GM13977 (cell line): Measurements from ENCODE around the gene CNTN4.

Experiments used
- DNase-seq: peaks from one replicate; pipeline ENCODE4 v3.0.0; 2012; ENCODE audit warnings: low spot score
- in situ Hi-C: fragments of 300-500 bp; cut with MboI; formaldehyde crosslinking; loops from one replicate; pipeline ENCODE4 v1.12.0; 2022; ENCODE audit warnings: low sequenced_read_pairs, low pct_unique_long_range_greater_than_20kb, mixed read lengths, inconsistent platforms; ENCODE audit not compliant: unreplicated experiment
- TF ChIP-seq, protein P1 (sequence below): IDR thresholded peaks from 2 replicates; pipeline ENCODE4 v1.5.1; 2012; ENCODE audit warnings: mild to moderate bottlenecking, control low read depth; ENCODE audit not compliant: insufficient read depth; ENCODE audit errors: extremely low read depth, missing control alignments

The CNTN4 gene

DNA sequence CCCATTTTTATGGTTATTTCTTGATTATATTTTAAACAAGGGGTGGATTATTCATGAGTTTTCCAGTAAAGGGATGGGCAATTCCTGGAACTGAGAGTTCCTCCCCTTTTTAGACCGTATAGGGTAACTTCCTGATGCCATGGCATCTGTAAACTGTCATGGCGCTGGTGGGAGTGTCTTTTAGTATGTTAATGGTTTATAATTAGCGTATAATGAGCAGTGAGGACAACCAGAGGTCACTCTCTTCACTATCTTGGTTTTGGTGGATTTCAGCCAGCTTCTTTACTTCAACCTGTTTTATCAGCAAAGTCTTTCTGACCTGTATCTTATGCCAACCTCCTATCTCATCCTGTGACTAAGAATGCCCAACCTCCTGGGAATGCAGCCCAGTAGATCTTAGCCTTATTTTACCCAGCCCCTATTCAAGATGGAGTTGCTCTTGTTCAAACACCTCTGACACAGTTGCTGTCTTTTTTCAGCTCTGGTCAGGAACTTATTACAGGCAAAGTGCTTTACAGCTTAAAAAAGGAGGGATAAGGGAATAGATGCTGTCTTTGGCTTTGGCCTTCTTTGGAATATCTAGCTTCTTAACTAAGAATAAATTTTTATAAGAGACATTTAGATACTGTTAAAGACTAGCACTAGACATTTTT, 257.8 kb downstream of the CNTN4 start:
- in situ Hi-C loops: no loop called here
- TF ChIP-seq, protein P1, sequence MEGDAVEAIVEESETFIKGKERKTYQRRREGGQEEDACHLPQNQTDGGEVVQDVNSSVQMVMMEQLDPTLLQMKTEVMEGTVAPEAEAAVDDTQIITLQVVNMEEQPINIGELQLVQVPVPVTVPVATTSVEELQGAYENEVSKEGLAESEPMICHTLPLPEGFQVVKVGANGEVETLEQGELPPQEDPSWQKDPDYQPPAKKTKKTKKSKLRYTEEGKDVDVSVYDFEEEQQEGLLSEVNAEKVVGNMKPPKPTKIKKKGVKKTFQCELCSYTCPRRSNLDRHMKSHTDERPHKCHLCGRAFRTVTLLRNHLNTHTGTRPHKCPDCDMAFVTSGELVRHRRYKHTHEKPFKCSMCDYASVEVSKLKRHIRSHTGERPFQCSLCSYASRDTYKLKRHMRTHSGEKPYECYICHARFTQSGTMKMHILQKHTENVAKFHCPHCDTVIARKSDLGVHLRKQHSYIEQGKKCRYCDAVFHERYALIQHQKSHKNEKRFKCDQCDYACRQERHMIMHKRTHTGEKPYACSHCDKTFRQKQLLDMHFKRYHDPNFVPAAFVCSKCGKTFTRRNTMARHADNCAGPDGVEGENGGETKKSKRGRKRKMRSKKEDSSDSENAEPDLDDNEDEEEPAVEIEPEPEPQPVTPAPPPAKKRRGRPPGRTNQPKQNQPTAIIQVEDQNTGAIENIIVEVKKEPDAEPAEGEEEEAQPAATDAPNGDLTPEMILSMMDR: no peak
- no peak for DNase-seq

DNA sequence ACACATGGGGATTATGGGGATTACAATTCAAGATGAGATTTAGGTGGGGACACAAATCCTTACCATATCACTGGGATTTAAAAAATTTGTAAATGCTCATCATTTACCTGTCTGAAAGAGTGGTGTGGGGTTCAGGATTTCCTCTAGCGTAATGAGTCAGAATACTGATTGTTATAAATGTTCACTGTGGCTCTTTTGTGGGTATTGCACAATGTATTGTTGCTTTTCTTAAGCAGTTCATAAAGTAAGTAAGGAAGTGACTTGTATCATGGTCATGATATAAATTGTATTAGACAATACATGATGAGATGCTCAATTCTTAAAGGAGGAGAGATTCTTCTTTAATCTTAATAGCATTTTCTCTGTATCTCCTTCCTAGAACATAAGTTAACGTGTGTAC, 262.1 kb downstream of the CNTN4 start:
- in situ Hi-C loops: no loop called here
- no peak for DNase-seq
- TF ChIP-seq, protein P1: no peak

DNA sequence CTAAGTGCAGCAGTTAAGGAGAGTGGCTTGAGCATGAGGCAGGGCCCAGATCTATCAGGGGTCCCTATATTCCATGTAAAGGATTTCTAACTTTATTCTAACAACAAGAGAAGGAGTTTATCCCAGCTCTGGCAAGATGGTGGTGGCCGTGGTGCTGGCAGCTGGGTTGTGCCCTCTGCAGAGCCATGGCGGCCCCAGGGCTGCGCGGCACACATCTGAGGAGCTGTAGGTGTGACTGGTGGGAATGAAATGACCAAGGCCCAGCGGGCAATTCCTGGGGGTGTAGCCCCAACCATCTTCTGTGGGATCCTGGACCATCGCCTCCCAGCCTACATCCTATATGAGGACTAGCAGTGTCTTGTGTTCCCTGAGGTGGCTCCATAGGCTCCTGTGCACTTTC, 263.5 kb downstream of the CNTN4 start:
- in situ Hi-C loops: no loop called here
- TF ChIP-seq, protein P1: no peak
- no peak for DNase-seq

DNA sequence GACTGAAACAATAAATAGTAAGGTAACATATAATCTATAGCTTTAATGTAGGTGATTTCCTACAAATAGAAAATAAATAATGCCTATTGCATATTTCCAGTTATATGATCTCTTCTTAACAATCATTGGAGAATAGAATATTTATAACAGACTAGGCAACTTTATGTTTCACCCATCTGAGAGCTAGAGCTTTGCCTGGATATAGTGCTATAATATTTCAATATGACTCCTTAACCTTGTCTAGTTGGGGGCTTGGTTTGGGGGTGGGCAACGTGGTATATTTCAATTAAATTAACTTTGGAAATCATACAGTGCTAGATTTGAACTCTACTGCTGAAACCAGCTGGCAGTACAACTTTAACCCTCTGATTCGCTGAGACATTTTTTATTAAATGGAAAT, 265.2 kb downstream of the CNTN4 start:
- DNase-seq: no peak
- in situ Hi-C loops: no loop called here
- TF ChIP-seq, protein P1: no peak

- in situ Hi-C loops: no loop called here
- TF ChIP-seq, protein P1: no peak
- DNase-seq: no peak
These were observed 271.7 kb downstream of the CNTN4 start for GRCh38 chr3:2370317-2370716.

DNA sequence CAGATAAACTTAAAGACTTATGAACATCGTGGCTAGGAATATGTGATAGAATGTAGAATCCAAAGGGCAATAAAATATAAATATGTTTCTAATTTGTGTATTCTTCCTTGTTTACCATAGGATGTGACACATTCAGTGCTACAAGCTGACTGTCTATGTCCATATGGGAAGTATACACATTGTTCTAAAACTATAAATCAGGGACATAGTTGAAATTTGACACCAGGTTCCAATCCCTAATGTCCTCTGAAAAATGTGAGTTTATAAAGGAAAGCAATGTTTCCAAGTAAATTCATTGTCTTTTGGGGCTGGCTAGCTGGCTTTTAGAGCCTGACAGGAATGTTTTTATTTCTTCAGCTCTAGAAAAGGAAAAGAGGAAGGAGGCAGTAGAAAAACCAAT, 273.6 kb downstream of the CNTN4 start:
- no peak for DNase-seq
- TF ChIP-seq, protein P1: no peak
- in situ Hi-C loops: no loop called here
